ENCODE results near the gene CCDC33.

Gene CCDC33

DNA sequence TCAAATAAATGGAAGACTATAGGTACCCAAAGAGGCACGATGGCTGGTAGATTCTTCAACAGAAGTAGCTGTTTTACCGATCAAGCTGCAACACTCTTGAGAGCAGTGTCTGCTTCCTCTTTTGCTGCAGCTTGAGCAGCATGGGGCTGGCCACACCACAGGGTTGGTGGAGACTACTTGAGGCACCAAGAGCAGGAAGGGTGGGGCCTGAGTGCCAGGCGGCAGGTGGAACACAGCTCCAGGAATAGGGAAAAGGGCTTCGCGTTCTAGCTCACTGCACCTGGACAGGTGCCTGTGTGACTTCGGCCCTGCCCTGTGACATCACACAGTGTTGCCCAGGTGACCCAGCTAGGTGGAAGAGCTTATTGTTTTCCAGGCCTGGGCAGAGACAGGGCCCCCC, at the start of gene CCDC33:
CCDC33 (plus strand) TSS at position 365 of the 400 bp plus-strand sequence. CDS start 394 bp downstream, outside the sequence.
- peak; percentile 98 for DNase-seq

DNA sequence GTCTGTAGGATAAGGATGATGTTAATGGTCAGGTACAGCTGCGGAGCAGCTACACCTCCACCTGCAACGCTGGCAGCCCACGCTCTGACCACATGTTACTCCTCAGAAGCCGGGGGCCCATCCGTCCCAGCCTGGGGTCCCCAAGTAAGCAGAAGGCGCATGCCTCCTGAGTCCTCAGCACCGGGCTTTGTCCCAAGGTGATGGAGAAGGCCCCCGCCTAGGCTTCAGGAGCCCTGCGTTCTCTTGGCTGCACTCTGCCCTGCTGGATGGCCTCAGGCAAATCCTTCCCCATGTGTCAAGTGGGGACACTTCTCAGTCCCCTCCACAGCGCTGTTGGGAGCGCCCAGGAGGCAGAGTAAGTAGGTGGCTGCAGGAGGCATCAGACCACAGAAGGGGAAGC, 47.9 kb upstream of the CCDC33 start:
- no peak for DNase-seq

DNA sequence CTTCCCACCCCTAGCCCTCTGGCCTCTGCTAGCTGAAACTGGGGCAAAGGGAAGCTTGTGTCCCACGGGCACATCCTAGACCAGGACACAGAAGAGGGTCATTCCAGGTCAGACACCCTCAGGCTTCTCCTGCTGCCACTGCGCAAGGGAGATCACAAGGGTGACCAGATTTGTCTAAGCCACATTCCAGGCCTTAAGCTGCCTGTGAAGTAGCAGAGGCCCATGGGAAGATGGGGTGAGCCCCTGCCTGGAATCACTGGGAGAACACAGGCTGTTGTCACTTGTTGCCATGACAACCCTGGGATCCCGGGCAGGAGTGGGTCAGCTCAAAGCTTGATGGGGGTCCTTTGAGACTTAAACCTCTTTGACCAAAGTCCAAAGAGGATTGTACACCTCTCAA, 44.3 kb upstream of the CCDC33 start:
- no peak for DNase-seq

DNA sequence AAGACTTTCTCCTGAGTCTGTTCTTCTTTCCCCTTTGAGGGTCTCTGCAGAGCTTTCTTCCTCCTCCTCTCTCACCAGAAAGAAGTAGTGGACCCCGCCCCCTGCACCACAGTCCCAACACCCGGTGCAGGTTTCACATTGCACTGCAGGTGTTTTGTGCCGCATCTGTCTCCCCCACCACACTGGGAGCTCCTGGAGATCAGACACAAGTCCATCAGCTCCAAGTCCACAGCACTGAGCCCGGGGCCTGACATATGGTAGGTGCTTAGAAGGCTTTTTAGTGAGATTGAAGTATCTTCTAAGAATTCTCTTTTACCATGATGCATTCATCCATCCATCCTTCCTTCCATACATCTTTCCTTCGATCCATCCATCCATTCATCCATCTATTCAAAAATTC, 43.4 kb upstream of the CCDC33 start:
- no peak for DNase-seq

DNA sequence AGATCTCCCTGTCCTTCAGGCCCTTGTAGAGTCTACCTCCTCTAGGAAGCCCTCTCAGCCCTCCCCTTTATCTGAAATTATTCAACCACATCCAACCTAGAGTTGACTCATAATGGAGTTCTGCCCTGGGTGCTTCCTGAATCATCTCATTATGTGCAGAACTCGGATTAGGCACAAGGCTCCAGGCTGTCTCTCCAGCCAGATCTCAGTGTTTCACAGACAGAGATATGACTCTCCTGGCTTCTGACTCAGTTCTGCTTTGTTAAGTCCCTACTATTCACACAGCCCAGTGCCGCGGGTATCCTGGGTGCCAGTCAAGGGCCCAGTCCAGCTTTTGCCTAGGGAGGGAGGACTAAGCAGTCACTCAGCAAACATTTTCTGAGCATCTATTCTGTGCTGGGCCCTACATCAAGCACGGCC, 42.8 kb upstream of the CCDC33 start:
- DNase-seq, result peak; percentile 61

DNA sequence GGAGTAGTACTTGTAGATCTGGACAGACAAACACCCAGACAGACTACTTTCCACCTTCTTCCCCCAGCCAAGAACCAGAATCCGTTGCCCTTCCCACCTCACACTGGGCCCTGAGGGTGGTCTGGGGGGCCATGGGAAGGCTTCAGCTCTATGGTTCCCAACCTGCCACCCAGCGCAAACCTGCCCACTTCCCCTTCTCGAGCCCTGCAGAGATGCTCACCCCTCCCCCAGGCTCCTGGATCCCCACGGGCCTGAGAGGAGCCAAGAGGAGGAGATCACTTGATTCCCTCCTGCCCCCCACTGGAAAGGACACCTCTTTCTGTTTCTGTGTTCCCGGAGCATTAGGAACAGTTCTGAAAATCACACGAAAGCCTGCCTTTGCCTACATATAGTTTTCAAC, 42.2 kb upstream of the CCDC33 start:
- no peak for DNase-seq

DNA sequence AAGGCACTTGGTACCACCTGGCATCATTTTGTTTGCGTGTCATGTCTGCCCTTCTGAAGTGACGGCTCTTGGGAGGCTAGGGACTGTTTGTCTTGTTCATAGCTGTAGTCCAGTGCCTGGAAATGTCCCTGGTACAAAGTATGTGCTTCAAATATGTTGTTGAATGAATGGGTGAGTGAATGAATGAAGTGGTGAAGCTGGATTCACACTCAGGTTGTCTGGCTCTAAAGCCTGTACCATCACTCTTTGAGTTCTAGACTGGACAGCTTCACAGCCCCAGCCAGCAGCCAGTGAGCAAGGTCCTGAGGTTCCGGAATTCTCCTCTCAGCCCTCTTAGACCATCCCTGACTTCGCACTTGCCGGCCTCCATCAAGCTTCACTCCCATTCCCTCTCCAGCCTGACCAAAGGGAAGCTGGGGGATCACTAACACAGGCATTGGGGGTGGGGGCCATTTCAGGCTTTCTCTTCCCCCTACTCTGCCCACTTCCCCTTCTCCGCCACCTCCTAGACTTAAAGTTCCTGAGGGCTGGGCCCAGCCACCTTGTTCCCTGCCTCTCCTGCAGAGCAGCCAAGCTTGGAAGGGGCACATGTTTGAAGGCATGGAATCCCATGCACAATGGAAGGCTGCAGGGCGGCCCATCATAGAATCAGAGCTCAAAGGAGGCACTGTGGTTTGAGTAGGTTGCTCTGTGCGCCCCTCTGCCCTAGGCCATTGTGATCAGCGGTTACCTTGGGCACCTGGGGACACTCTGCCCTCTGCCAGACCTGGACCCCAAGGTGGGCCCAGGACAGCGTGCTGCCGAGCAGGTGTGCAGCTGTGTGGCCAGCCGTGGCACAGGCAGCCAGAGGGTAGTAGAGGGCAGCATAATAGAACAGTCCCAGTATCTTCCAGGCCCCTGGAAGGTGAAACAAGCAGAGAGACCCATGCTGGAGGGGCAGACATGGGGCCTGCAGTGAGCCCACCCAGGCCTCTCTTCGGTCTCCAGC, 41.3 kb upstream of the CCDC33 start:
- DNase-seq, result no peak

DNA sequence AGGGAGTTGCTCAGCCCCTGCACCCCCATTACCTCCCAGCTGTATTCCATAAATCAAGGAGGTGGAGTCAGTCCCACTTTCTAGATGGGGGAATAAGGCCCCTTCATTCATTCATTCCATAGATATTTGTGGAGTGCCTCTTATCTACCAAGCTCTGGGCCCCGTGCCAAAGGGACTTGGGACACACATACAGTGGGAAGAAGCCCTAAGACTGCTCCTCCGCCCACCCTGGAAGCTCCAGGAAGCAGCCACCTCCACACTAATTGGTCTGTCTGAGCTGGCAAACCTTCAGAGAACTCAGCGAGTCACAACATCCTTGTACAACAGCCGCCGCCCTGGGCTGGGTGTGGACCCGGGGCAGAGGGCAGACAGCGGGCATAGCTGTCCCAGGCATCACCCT, 40.0 kb upstream of the CCDC33 start:
- DNase-seq, result peak; percentile 33

DNA sequence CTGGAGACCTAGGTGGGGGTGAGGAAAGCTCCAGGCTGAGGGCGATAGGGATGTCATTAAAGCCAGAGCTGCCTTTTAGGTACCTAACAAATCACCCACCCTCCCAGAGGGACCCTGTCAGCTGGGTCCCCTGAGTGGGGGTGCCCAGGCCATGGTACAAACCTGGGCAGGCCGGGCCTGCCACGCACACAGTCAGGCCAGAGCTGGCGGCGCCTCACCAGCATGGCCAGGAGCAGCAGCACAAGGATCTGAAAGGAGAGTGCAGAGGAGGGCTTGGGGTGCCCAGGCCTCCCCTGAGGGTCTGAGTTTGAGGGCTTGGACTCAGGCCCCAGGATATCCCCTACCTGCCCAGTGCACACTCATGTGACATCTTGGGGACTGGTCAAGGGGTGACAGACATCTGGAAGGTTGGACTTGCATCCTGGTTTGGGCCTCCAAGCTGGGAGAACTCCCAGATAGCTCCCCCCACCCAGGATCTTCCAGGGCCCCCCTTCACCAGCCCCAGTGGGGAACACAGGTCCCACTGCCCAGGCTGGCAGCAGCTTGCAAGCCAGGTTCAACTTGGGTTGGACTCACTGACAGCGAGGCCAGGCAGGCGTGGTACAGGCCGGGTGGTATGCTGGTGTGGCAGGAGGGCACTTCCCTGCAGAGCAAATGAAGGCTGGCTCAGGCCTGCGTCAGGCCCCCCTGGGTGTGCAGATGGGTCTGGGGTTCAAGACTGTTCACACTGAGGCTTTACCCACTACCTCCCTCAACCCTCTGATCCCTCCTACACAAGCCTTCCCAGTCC, 38.8 kb upstream of the CCDC33 start:
- DNase-seq, result no peak

DNA sequence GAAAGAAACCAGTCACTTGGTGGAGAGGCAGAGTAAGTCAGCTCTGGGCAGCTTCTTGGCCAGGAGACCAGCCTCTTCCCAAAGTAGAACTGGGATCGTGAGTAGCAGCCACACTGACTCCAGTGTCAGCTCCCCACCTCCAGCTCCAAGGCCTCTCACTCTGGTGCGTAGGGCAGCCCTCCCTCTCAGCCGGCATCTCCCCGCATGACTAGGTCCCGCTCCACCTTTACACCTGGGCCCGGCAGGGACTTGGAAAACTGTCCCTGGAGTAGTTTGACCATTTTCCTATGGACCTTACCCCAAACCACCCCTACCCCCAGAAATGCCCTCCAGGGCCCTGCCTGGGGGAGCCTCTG, 36.9 kb upstream of the CCDC33 start:
- no peak for DNase-seq

DNA sequence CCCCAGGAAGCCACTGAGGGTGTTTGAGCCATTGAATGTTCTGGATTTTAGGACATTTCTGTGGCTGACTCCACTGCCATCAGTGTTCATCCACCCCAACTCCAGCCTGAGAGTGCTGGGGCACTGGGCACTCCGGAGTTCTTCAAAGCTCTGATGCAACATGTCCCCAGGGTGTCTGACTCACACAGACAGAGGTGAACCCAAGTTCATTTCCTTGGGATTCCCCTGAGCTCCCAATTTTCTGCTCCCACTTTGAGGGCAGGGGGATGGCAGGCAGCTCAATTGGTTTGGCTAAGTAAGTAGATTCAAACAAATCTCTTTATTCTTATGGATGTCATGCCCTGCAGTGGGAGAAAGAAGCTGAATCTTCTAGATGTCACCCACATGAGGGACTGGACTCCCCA, 35.7 kb upstream of the CCDC33 start:
- DNase-seq, result no peak

DNA sequence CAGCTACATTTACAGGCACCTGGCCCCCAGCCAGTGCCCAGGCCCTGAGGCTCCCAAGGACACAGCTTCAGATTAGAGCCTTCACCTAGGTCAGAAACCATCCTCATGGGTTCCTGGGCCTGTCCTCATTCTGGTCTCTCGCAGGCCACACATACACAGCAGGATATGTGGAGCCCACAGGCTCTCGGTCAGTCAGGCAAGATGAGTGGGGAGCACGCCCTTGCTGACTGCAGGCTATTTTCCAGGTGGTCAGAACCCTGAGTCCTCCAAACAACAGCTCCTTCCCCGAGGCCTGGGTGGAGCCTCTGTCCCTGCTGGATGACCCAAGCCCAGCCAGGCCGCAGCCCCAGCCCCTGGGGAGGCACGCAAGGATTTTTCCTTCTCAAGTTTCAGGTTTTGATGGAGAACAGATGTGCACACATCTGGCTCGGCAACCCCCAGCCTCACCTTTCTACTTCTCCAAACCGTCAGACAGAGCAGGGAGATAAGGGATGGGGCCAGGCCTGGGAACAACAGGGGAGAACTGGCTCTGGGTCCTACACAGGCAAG, 35.2 kb upstream of the CCDC33 start:
- DNase-seq, result no peak

DNA sequence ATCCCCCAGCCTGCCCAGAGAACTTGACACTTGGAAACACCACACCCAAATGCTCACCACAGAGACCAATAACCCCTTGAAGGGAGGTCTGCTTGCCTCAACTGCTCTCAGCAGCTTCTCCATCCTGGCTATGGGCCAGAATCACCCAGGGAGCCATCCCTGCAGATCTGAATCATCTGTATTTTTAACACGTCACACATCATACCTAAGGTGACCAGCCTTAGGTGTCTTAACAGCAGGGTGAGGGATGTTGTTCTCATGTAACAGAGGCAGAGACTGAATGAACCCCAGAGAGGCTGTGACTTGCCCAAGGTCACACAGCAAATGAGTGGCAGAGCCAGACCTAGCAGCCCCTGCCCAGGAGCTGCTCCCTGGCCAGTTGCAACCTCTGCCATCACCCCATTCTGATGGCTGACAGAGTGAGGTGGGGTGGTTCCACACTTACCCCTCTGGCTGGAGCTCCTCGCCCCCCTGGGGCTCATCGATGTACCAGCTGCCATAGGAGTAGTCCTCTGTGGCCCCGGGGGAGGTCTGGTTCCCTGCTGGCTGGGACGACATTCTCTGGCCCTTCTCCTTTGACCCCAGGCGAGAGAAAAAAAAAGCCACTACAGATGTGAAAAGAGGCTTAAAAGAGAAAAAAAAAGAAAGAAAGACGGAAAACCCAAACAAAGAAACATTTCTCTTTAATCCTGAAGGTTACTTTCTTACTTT, 34.3 kb upstream of the CCDC33 start:
- DNase-seq, result no peak

DNA sequence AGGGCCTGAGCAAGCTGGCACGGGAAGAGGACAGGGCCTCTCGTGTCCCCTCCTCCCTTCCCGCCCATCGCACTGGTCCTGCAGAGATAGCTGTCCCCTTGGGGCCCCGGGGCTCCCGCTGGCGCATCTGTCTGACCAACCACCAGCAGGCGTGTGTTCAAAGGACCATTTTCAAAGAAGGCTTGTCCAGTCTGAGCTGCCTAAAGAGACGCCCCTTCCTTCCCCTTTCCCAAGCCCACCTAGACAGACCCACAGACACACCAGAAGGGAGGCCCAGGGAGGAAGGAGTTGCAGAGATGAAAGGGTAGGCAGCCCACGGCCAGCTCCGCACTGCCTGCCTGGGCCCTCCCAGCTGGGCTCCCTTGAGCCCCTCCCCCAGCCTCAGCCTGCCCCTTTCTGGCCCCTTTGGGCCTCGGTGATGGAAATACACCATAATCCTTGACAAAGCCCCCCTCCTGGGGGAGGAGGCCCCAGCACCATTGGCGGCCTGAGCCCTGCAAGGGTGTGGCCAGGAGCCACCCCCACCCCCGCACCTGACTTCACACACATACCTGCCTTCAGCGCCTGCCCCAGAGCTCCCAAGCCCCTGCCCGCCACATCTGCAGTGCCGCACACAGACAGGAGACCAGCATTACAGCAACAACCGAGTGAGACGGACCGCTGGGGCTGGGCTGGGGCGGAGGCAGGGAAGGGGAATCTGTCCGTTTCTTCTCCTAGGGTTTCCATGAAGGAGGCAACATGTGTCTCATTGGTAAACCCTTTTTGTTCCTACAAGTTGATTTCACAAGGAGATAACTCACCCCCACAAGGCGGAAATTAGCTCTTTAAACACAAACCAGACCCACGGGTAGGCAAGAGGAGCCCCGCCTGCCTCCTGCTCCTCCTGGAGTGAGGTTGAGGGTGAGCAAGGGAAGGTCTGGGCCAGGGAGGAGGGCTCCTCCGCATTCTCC, 33.4 kb upstream of the CCDC33 start, which contains the start of gene STRA6:
STRA6 (minus strand) TSS at position 336 of the 950 bp plus-strand sequence. CDS start 520 bp downstream, outside the sequence.
- DNase-seq, result no peak

DNA sequence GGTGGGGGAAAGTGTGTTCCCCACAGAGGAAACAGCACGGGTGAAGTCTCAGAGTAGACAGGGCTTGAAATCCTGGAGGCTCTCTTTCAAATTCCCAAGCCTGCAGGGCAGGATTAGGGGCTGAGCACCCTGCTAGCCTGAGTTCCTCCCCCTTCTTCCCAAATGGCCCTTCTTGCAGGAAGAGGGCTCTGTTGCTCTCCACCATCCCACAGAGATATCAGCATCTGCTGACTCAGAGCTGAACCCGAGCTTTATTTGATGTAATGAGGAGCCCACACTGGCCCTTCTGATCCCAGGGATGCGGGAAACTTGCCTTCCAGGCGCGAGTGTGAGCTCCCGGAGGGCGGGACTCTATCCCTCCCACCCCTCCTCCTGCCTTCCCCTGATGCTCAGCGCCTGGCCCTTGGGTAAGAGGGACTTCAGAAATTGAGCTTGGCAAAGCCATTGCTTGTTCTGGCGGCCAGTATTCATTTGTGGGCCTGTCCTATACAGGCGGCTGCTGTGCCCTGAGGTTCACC, 32.2 kb upstream of the CCDC33 start:
- DNase-seq, result no peak

DNA sequence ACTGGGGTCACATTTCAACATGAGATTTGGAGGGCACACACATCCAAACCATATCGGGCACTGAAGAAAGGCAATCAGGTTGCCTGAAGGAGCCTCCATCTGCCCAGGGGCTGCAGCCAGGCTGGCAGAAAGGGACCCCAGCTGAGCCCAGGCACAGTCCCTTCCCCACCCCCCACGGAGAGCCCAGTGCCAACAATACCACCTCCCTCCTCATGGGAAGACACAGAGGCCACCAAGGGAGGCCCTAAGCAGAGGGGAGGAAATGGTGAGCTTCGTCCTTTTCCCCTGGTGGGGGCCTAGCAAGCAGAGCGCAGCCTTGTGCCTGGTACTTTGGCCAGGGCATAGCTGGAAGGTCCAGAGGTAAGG, 30.6 kb upstream of the CCDC33 start:
- DNase-seq, result no peak

DNA sequence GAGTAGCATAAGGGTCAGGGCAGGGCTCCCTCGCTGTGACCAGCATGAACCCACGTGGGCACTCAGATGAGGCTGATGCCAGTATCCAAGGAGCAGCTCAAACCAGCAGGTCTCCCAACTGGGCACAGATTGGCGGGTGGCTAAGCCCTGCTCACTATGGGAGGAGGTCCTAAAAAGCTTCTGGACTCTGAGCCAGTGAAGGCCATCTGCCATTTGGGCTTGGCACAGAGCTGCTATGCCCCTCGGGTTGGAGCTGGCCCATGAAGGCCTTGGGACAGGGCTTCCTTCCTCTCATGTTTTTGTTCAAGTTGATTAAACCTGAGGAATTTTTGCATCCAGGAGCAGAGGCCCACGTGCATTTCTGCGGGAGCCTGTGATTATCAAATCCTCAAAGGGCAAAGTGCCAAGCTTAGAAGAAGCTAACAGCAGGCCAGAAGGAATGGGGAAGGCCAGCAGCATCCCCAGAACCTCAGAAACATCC, 29.3 kb upstream of the CCDC33 start:
- no peak for DNase-seq

DNA sequence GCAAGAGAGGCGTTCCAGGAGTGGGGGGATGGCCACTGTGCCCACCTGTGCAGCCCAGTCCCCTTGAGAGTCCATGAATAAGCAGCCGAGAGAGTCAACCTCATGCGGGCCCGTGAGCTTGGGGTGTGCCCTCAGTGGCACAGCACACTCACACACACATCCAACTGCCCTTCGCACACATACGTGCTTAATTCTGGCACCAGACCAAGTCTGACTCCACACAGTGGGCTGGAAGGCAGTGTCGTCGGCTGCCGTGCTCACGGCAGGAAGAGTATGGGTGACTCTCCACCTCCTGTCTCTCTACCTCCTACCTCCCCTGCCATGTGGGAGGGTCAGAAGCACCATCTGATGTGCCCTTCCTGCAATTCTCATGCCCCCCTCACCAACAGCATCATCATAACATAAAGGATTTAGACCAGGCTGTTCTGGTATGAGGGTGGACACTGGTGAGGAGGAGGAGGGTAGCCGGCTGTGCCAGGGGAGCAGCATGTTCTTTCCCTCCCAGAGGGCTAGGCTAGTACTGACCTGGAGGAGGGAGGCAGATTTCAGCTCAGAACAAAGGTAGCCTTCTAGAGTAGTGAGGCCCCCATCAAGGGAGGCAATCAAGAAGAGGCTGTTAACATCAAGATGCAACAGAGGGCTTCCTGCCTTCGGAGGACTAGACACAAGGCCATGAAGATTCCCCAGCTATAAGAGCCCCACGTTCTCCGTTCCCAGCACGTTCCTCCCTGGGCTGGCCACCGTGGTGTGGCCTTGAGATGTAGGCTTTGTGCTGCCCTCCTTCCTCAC, 28.3 kb upstream of the CCDC33 start:
- no peak for DNase-seq

DNA sequence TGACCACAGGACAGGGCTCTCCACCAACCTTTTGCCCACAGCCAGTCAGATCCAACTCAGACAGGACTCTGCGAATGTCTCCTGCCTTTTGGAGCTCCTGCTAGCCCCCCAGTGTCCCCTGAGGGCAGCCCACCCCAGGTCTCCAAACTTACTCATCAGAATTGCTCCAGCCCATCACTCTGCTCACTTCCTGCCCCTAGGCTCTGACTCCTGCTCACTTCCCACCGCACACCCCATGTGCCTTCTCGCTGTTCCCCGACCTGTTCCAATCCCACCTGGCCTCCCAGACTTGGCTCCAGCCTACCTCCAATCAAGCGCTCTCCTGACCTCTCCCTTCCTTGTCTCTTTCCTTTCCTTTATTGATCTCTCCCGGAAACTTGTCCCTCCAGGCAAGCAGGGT, 27.6 kb upstream of the CCDC33 start:
- DNase-seq, result no peak

DNA sequence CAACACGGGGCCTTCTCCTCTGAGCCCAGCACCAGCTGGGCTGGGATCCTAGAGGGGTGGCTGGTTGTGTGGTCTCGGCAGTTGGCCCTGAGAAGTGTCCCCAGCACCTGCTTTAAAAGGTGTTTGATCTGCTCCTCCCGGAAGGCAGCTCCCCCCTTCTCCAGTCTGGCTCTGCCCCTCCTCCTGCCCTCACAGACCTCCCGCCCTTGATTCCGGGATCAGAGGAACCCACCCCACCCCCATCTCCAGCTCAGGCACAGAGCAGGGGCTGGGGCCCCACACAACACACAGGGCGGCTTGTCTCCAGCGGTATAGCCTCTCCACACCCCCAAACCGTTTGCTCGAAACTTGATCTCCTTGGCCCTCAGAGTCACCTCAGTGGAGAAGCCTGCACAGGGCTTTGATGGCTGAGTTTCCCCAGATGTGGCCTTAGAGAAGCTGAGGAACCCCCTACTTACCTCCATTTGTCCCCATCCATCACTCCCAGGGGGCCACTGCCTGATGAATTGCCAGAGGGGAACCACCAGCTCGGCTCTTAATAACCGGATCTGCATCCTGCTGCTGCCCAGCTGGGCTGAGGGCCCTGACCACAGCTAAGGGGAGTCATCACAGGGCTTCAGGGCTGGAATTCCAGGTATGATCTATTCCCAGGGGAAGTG, 27.1 kb upstream of the CCDC33 start:
- DNase-seq, result peak; percentile 23
